Hippocampal formation (tissue), 2 donors: ENCODE data around the gene BOK.
A peak's percentile ranks its signal among the peaks of the same experiment; 100 is the strongest.

Experiments used
- DNase-seq, 2 donors: peaks; one replicate each; lab custom pipeline; 2025; lab: John Stamatoyannopoulos, UW

BOK gene

GRCh38 chr2:241538838-241539615, 19.5 kb upstream of the BOK start:
- no peak for DNase-seq

- no peak for DNase-seq
Measured at GRCh38 chr2:241539616-241540374, 18.8 kb upstream of the BOK start.

GRCh38 chr2:241540401-241540770, 18.2 kb upstream of the BOK start:
- no peak for DNase-seq

DNA sequence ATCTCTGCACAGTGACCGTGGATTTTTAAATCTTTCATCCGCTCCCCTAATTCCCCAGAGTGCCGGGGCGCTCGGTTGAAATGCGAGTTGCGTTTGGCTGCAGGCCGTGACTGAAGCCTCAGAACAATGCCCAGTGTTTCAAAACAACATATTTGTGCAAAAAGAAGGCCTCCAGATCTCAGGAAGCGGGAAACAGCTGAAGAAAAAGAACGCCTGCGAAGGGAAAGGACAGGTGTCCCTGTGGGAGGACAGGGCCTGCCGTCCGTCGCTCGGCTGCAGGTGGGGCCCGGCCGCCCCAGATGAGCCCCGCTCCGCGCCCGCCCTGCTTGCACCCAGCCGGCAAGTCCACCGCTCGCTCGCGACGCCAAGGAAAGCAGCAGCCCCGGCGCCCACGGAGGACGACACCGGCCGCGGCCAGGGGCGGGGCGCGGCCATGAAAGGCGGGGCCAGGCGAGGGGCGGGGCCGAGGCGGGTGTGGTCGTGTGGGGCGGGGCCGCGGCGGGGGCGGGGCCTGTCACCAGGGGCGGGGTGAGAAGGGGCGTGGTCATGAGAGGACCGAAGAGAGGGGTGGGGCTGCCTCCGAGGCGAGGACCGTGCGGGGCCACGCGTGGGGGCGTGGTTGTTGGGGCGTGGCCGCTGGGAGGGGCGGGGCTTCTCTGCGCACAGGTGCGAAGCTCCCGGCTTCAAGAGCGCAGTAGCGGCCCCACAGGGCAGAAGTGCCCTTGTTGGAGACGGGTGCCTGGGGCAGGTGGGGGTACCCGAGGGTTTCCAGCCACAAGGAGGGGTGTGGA, 17.6 kb upstream of the BOK start:
- DNase-seq, result peak; percentile 14 to 60

DNA sequence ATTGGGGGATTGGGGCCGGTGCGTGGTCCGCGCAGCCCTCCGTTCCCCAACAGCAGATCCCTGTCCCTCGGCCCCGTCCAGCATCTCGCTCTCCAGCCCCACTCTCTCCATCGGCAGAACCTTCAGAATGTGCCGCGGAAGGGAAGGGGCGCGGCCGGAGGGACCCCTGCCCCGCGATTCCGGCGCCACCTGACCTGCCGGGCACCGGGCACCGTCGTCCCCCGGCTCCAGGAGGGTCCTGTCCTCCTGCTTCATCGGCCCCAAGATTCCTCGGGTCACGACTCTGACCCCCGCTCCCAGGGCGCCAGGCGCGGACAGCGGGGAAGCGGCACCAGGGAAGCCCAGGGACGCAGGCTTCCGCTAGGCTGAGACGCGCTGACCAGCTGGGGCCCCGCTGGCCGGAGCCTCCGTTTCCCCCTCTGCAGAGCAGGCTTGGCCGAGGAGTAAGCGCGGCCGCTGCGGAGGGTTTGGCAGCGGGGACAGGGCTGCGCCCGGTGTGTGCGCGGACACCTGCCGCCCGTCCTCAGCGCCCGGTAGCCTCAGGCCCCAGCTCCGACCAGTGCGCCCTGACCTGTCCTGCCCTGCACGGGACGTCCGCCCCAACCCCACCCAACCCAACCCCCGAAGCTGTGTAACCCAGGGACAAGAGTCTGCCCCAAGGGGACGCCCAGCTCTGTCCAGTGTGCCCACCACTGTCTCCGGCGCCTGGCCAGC, 16.8 kb upstream of the BOK start:
- DNase-seq, result no peak

DNA sequence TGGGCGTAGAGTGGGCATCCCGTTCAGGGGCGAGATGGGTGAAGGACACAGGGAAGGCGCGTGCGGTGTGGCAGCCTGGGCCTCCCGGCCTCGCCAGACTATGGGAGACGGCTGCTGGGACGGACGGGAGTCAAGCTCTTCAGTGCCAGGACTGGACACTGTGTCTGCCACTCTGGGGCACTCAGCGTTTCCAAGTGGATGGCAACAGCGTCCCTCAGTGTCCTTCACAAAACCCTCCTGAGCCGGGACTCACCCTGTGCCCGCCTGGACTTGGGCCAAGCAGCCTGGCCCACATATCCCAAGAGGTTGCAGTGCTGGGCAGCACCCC, 16.3 kb upstream of the BOK start:
- DNase-seq, result peak in 1 of 2 donors; percentile 27

- no peak for DNase-seq
Measured at GRCh38 chr2:241545106-241545505, 13.4 kb upstream of the BOK start.

GRCh38 chr2:241545523-241546473, 12.7 kb upstream of the BOK start:
- DNase-seq, result no peak

GRCh38 chr2:241546771-241547498, 11.6 kb upstream of the BOK start:
- DNase-seq, result peak in 1 of 2 donors; percentile 15

DNA sequence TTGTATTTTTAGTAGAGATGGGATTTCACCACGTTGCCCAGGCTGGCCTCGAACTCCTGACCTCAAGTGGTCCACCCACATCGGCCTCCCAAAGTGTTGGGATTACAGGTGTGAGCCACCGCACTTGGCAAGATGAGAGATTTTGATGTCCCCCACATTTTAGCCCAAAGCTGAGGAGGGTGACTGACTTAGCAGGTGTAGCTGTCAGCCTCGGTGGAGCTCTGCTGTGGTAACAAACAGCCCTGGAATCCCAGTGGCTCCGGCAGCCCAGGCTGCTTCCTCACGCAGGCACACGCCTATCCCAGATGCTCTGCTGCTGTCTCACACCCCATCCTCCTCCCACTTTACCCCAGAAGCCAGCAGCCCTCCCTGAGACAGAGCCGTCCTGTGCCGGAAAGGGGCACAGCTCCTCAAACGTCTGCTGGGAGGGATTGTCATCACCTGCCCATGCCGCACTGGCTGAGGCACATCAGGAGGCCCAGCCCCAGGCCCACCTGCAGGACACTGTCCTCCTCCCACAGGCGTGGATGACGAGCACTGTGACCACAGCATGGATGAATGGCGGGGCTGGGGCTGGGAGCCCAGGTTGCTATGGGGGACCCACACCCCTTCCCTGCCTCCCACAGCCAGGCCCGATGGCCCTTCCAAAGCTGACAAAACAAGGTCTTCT, 10.6 kb upstream of the BOK start:
- DNase-seq, result no peak

- no peak for DNase-seq
Measured at GRCh38 chr2:241548451-241548835, 10.1 kb upstream of the BOK start.

- DNase-seq, result no peak
Measured at GRCh38 chr2:241550616-241551580, 7.6 kb upstream of the BOK start.

DNA sequence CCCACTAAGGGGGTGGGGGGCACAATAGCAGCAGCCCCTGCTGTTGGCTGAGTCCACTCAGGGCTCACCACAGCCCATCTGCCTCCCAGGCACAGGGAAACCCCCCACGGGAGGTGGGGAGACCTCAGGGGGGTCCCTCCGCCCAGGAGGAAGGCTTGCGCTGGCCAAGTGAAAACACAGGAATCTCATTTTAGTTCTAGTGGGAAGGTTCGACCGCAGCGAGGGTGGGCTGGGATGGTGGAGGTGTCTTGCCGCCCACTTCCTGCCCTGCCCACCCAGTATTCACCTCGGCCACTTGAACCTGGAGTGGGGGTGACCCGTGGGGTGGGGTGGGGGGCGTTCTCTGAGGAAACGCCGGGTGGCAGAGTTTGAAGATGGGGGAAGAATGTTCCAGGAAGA, 6.9 kb upstream of the BOK start:
- no peak for DNase-seq

DNA sequence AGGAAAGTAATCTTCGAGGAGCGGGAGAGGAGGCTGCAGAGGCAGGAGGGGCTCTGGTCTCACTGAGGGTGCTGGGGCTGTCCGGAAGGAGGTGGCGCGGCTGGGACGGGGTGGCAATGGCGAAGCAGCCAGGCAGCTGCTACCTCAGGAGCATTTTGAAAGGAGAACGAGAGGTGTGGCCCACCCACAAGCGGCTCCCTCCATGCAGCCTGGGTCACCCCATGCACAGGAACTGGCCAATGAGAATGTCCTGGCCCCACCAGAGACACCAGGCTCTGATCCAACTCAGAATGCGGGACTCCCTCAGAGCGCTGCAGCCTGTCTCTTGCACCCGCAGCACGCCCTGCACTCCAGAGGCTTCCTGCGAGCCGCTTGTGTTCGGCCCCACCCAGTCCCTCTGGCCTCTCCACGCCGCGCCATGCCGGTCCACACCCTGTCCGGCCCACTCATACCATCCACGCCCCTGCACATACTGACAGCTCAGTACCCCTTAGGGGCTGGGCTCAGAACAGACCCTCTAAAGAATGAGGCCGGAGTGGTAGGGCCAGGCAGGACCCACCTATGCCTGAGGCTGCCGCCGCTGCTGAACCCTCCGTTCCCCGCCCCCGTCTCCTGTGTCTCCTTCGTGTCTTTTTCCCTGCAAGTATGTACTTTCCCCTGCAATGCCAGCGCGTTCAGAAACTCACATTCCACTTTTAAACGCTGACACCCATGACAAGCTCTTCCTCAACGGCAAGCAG, 6.4 kb upstream of the BOK start:
- DNase-seq, result no peak

DNA sequence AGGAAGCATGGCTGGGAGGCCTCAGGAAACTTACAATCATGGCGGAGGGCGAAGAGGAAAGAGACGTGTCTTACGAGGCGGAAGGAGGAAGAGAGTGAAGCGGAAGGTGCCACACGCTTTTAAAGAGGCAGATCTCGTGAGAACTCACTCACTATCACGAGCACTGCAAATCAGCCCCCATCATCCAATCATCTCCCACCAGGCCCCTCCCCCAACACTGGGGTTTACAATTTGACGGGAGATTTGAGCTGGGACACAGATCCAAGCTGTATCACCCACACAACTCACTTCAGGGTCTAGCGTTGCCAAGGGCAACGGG, 5.1 kb upstream of the BOK start:
- no peak for DNase-seq

DNA sequence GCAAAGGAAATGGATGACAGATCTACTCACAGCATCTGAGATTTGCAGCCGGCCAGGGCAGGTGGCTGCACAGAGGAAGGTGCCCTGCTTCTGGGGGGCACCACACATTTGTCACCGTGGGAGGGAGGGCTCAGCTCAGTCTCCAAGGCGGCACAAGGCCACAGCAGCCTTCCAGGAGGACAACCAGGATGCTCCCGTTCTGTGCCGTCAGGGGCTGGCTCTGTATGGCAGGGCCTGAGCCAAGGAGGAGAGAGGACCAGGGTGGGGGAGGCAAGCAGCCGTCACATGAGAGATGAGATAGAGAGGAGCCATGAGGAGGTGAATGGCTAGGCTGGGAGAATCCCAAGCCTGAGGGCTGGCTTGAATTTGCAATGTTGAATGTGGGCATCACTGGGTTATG, 4.6 kb upstream of the BOK start:
- DNase-seq, result no peak

DNA sequence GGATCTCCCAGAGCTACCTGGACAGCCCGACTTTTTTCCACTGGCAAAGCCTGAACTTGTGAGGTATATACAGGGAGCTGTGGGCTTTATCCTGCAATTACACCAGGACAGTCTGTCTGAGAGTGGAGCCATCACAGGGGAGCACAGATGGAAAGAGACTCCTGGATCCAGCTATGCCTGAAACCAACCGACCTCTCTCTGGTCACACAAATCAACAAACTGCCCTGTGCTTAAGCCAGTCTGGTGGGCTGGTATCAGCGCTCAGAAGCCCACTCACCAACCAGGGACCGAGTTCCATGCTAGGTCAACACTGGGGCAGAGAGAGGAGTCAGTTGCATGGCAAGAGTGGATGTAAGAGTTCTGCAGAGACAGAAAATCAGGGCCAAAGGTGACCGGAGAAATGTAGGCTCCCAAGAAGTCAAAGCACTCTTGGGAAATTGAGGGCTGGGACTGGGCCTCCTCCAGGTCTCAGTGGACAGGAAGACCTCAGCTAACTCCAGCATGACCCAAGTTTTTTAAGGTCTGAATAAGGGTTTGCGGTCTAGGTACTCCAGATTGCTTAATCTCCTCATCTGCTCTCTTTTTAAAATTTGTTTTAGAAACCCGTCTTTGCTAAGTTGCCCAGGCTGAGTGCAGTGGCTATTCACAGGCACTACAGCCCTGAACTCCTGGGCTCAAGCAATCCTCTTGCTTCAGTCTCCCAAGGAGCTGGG, 3.8 kb upstream of the BOK start:
- no peak for DNase-seq
